Loucy (cell line): Measurements from ENCODE around the gene PDE9A.

ENCODE experiments used
- H2AFZ ChIP-seq: fragments of 200-600 bp; sonication (generic); 2 replicates; pipeline ENCODE4 v1.6.0; 2016; ENCODE audit warnings: antibody characterized with exemption, mild to moderate bottlenecking, low read length, moderate library complexity
- H3F3A ChIP-seq: fragments of 200-600 bp; 2 replicates; pipeline ENCODE4 v1.6.0; 2016; ENCODE audit warnings: antibody characterized with exemption, low read depth, mild to moderate bottlenecking
- H3K27me3 ChIP-seq: fragments of 200-600 bp; sonication (generic); 2 replicates; pipeline ENCODE4 v1.6.1; 2014; ENCODE audit warnings: low read length, mild to moderate bottlenecking; ENCODE audit not compliant: insufficient read depth, poor library complexity, severe bottlenecking
- H3K36me3 ChIP-seq: fragments of 200-600 bp; sonication (generic); 2 replicates; pipeline ENCODE4 v1.6.1; 2016; ENCODE audit warnings: low read length; ENCODE audit not compliant: insufficient read depth
- H3K4me1 ChIP-seq: fragments of 200-600 bp; sonication (generic); 2 replicates; pipeline ENCODE4 v1.5.1; 2014; ENCODE audit warnings: low read length, mild to moderate bottlenecking; ENCODE audit not compliant: insufficient read depth, poor library complexity, severe bottlenecking
- H3K4me2 ChIP-seq: fragments of 200-600 bp; sonication (generic); 2 replicates; pipeline ENCODE4 v1.6.0; 2014; ENCODE audit warnings: antibody characterized with exemption, low read length, low read depth, mild to moderate bottlenecking; ENCODE audit not compliant: poor library complexity, severe bottlenecking
- H3K4me3 ChIP-seq: fragments of 200-600 bp; sonication (generic); 2 replicates; pipeline ENCODE4 v1.5.1; 2014; ENCODE audit warnings: low read length, mild to moderate bottlenecking, mixed read lengths; ENCODE audit not compliant: poor library complexity, severe bottlenecking
- H3K79me2 ChIP-seq: fragments of 200-600 bp; sonication (generic); 2 replicates; pipeline ENCODE4 v1.6.1; 2014; ENCODE audit warnings: low read length; ENCODE audit not compliant: insufficient read depth
- H3K9ac ChIP-seq: fragments of 200-600 bp; sonication (generic); 2 replicates; pipeline ENCODE4 v1.6.0; 2014; ENCODE audit warnings: mild to moderate bottlenecking, low read depth, low read length, moderate library complexity; ENCODE audit not compliant: poor library complexity, severe bottlenecking
- H3K9me2 ChIP-seq: fragments of 200-600 bp; sonication (generic); replicated peaks from 2 replicates; pipeline ENCODE4 v1.6.1; 2016; ENCODE audit warnings: low read depth, low read length, mixed read lengths
- H3K9me3 ChIP-seq: fragments of 200-600 bp; sonication (generic); 2 replicates; pipeline ENCODE4 v1.6.1; 2014; ENCODE audit warnings: mild to moderate bottlenecking, antibody characterized with exemption, low read length, low read depth; ENCODE audit not compliant: insufficient read depth
- H4K20me1 ChIP-seq: fragments of 200-600 bp; sonication (generic); 2 replicates; pipeline ENCODE4 v1.6.0; 2014; ENCODE audit warnings: antibody characterized with exemption, low read length, mild to moderate bottlenecking; ENCODE audit not compliant: insufficient read depth, poor library complexity, severe bottlenecking
- EZH2phosphoT487 ChIP-seq: fragments of 200-600 bp; IDR thresholded peaks from 2 replicates; pipeline ENCODE4 v1.6.1; 2018; ENCODE audit warnings: antibody characterized with exemption, mild to moderate bottlenecking, moderate library complexity, borderline replicate concordance
- TF ChIP-seq, protein P1 (sequence below): fragments of 200-600 bp; sonication (generic); conservative IDR thresholded peaks from 2 replicates; pipeline ENCODE4 v1.5.1; 2014; ENCODE audit warnings: mild to moderate bottlenecking, antibody characterized with exemption, low read length

Gene PDE9A

DNA sequence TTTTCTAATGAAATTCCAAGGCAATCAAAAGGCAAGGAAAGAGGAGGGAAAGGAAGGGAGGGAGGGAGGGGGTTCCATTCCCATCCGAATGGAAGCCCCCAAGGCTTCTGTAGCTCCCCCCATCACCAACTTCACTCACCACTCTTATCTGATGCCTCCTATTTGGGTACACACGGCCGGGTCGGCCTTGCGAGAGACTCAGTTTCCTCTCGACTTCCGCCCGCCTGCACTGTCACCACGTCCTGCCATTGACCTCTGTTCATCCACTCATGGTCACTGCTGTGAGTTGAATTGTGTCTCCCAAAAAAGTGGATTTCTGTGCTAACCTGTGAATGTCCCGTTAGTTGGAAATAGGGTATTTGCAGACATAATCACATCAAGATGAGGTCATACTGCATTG, 11.2 kb downstream of the PDE9A start:
- Histone ChIP-seq H3K9ac (no peak overlapping the region), H3F3A (no peaks in the 10 kb centered on the region), H3K79me2 (no peaks in the 10 kb centered on the region; the same call in 1 of the 2 replicates), H2AFZ (no peak overlapping the region), H4K20me1 (no peaks in the 10 kb centered on the region), H3K9me2 (no peaks in the 10 kb centered on the region), H3K27me3 (no peaks in the 10 kb centered on the region), H3K4me1 (peaks cover 15% of the 10 kb centered on the region), H3K9me3 (no peaks in the 10 kb centered on the region), H3K4me2 (no peak overlapping the region), H3K4me3 (no peak overlapping the region), H3K36me3 (no peaks in the 10 kb centered on the region; the same call in 1 of the 2 replicates)
- TF ChIP-seq, protein P1, sequence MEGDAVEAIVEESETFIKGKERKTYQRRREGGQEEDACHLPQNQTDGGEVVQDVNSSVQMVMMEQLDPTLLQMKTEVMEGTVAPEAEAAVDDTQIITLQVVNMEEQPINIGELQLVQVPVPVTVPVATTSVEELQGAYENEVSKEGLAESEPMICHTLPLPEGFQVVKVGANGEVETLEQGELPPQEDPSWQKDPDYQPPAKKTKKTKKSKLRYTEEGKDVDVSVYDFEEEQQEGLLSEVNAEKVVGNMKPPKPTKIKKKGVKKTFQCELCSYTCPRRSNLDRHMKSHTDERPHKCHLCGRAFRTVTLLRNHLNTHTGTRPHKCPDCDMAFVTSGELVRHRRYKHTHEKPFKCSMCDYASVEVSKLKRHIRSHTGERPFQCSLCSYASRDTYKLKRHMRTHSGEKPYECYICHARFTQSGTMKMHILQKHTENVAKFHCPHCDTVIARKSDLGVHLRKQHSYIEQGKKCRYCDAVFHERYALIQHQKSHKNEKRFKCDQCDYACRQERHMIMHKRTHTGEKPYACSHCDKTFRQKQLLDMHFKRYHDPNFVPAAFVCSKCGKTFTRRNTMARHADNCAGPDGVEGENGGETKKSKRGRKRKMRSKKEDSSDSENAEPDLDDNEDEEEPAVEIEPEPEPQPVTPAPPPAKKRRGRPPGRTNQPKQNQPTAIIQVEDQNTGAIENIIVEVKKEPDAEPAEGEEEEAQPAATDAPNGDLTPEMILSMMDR, result no peak
- TF ChIP-seq EZH2phosphoT487, result no peak

GRCh38 chr21:42665026-42665425, 11.6 kb downstream of the PDE9A start:
- no peak overlapping the region for H3K4me3 ChIP-seq
- no peaks in the 10 kb centered on the region; the same call in 1 of the 2 replicates for H3K36me3 ChIP-seq
- H3K27me3 ChIP-seq, result no peaks in the 10 kb centered on the region
- H3K9me3 ChIP-seq, result no peaks in the 10 kb centered on the region
- H3K4me2 ChIP-seq, result no peak overlapping the region
- no peaks in the 10 kb centered on the region; the same call in 1 of the 2 replicates for H3K79me2 ChIP-seq
- H3K9ac ChIP-seq, result no peak overlapping the region
- no peak for TF ChIP-seq EZH2phosphoT487
- TF ChIP-seq, protein P1, result no peak
- H4K20me1 ChIP-seq, result no peaks in the 10 kb centered on the region
- H3F3A ChIP-seq, result no peaks in the 10 kb centered on the region
- H2AFZ ChIP-seq, result no peak overlapping the region
- H3K9me2 ChIP-seq, result no peaks in the 10 kb centered on the region
- peaks cover 15% of the 10 kb centered on the region for H3K4me1 ChIP-seq

DNA sequence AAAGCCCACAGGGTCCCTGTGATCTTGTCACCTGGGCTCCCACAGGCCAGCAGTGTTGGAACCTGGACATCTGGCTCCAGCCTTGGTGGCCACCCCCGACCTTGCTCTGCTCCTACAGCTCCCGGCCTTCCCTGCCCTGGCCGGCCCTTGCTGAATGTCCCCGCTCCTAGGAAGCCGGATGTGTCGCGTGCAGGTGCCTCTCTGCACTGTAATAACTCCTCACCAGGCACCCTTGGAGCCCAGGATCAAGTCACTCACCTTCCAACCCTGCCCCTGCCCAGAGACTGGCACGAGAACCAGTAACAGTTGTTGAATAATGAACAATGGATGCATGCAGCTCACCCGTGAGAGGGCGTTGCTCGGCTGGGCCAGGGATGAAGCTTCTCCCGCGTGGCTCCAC, 12.1 kb downstream of the PDE9A start:
- Histone ChIP-seq H3K79me2 (no peaks in the 10 kb centered on the region; the same call in 1 of the 2 replicates), H3K4me2 (no peak overlapping the region), H3K36me3 (no peaks in the 10 kb centered on the region; the same call in 1 of the 2 replicates), H3F3A (no peaks in the 10 kb centered on the region), H2AFZ (no peak overlapping the region), H3K9me2 (no peaks in the 10 kb centered on the region), H3K4me3 (no peak overlapping the region), H3K4me1 (peaks cover 15% of the 10 kb centered on the region), H3K9me3 (no peaks in the 10 kb centered on the region), H4K20me1 (no peaks in the 10 kb centered on the region), H3K9ac (no peak overlapping the region), H3K27me3 (no peaks in the 10 kb centered on the region)
- TF ChIP-seq, protein P1, result no peak
- no peak for TF ChIP-seq EZH2phosphoT487
